Islet of Langerhans (tissue), 1 donor: ENCODE results near the gene RNF186.

Experiments used
- FAIRE-seq: peaks from one replicate; lab custom pipeline; 2011; peaks lifted over from hg19 to GRCh38; lab: Jason Lieb, UNC

The RNF186 gene

GRCh38 chr1:19824036-19824435 is 9.0 kb upstream of the RNF186 start:
- FAIRE-seq = no peak

DNA sequence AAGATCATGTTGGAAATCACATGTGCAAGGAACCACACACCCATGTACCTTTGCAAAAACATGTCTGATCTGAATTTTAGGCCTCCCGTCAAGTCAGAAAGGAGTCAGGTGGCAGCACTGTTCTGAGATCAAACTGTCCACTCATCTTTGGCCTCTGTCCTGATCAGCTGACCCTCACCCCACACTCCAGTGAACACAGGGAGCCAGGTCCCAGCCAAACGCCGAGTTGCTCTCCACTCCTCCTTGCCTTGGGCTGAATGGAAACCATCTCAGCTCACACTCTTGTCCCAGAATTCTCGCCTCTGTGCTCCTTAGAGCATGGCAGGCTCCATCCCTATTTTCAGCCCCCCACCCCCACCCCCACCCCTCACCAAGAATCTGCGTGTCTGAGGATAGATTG is 4.6 kb upstream of the RNF186 start:
- FAIRE-seq = no peak

GRCh38 chr1:19818324-19818723 is 3.2 kb upstream of the RNF186 start:
- FAIRE-seq = no peak

- FAIRE-seq = no peak
Measured at GRCh38 chr1:19817160-19817559, 2.1 kb upstream of the RNF186 start.

GRCh38 chr1:19816737-19817086 is 1.6 kb upstream of the RNF186 start:
- peak; percentile 5 for FAIRE-seq

DNA sequence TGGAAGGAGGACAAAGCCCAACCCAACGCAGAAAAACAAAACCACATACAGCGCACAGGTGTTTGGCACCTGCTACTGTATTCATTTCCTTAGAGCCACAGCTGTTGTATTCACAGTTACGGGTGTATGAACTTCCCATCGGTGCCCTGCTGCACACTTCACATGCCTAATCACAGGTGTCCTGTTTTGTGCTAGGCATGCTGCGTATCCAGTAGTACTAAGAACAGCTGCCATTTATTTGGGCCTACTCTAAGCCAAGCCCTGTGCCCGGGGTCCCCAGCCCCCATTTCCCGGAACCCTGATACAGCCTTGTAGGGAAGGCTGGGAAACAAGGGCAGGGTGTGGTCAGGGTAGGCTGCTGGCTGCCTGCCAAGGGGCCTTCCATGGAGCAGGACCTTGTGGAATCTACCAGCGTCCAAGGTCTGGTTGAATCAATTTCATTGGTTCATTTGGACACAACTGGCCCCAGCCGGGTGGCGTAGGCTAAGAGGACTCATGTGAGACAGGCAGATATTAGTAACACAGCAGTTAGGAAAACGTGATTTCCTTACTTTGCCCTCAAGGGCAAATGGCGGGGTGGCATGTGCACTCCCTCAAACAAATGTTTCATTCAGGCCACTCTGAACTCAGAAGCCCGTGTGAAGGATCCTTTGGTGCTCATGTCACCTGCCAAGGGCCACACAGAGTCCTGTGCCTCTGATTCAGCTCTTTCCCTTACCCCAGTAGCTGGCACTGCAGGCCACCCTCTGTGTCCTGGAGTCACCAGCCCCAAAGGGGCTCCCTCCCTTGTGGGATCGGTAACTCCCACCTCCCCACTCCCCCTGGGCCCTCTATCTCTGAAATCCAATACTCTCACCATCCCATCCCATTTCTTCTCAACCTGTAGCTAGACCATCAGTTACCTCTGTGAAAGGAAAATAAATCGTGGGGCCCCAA is 986 bp upstream of the RNF186 start:
- no peak for FAIRE-seq

DNA sequence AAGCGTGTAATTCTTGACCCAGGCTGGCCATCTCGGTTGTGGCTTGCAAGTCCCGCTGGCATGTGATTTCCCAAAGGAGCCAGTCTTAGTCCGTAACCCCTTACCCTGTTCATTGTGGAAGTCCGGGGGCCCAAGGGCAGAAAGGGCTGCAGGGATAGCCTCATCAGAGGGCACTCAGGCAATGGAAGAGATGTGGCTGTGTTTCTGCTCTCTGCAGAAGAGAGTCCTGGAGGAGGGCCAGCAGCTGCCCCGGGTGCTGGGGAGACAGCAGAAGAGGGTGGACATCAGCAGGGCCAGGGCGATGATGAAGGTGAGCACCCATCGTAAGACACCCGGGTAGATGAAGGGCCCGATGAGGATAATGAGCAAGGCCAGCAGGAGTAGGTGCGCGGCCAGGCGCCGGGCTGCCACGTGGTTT is 830 bp downstream of the RNF186 start:
- FAIRE-seq = no peak

- no peak for FAIRE-seq
Measured at GRCh38 chr1:19813643-19813960, 1.5 kb downstream of the RNF186 start.

DNA sequence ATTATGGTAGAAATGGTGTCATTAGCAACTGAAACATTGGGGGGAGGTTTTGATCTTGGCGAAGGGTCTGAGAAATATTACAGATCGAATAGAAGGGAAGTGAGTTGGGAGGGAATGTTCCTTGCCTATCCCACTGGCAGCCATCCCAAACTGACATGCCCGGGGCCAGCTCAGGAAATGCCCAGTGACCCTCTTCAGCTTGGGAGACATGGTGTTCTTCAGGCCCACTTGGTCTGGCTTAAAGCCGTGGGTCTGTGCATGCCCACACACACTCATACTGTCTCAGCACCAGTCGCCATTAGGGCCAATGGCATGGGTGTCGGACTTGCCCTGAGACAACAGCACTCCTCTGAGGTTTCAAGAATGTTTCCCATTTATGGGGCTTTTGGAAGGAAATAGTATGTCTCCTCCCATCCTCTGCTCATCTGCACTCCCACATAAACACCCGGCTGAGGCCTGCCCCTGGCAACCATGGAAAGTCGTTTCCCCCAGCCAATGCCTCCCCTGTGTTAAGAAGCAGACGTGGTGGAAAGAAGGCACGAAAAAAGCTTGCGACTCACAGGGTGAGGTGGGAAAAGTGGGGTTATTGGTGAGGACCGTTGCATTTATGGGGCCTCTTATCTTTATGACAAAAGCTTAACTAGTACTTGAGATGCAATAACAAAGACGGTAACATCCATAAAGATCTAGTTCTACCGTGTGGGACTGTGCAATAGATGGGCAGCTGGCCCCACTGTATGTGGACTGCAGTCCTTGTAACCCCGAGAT is 2.0 kb downstream of the RNF186 start:
- FAIRE-seq = no peak

DNA sequence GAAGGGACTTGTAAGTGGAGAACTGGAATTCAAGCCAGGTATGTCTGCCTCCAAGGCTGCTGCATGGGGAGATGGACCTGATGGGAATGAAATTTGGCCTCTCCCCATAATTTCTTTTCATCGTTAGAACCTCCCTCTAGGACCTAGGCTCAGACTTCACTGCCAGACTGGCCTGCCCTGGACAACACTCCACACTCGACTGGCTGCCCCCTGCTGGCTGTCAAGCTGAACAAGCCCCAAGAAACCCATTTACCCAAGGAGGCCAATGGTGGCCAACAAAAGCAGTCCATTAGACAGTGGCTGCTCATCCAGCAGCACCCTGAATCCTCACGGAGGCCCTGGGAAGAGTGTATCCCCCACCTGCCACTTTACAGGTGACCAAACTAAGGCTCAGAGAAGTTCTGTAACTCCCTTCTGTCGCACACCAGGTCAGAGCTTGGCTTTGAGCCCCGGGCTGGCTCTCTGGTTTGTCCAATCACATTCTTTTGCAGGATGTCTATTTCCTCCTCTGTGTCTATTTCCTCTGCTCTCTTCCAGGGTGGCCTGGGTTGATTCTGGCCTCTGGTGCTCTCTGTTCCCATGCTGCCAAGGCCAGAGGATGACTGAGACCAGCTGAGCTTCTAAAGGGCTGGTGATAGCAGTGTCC is 3.8 kb downstream of the RNF186 start:
- no peak for FAIRE-seq

GRCh38 chr1:19809044-19809750 is 5.9 kb downstream of the RNF186 start:
- no peak for FAIRE-seq

GRCh38 chr1:19808351-19808750 is 6.7 kb downstream of the RNF186 start:
- FAIRE-seq = no peak

DNA sequence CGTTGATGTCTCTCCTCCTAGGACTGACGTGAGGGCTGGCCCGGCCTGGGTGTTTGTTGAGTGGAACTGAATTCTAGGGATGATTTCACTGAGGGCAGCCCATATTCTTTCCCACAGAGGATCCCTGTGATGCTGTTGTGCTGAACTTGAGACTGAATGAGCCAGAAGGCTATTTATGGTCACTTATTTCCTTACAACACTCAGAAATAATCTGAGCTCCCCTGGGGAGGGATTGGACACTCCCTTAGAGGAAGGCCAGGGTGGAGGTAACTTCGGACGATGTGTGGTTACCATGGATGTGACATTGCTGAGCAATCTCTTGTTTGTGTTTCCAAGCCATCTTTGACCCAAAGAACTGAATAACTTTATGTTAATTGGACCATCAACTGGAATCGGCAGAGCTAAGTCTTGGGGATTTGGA is 10.2 kb downstream of the RNF186 start:
- FAIRE-seq = no peak

DNA sequence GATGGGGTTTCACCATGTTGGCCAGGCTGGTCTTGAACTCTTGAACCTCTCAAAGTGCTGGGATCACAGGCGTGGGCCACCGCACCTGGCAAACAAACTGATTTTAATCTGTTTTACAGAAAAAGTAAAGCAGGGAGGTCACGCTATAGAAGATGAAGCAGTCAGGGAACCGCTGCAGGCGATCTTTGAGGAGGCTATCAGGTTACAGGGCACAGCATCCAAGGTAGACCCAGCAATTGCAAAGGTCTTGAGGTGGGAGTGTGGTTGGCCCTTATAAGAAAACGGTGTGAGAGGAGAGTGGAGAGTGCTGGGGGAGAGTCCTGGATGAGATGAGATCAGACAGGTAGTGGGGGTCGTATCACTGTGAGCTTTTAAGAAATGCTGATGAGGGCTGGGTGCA is 12.8 kb downstream of the RNF186 start:
- FAIRE-seq = no peak

GRCh38 chr1:19800076-19800804 is 14.8 kb downstream of the RNF186 start:
- FAIRE-seq = peak; percentile 17

- no peak for FAIRE-seq
Measured at GRCh38 chr1:19799230-19800075, 15.6 kb downstream of the RNF186 start, which contains the start of gene TMCO4. TMCO4 (minus strand) TSS chr1:19799916; CDS start chr1:19780758, 19,158 bp downstream.

GRCh38 chr1:19798486-19799229 is 16.4 kb downstream of the RNF186 start:
- FAIRE-seq = no peak

- FAIRE-seq = no peak
Measured at GRCh38 chr1:19797827-19798226, 17.3 kb downstream of the RNF186 start.

DNA sequence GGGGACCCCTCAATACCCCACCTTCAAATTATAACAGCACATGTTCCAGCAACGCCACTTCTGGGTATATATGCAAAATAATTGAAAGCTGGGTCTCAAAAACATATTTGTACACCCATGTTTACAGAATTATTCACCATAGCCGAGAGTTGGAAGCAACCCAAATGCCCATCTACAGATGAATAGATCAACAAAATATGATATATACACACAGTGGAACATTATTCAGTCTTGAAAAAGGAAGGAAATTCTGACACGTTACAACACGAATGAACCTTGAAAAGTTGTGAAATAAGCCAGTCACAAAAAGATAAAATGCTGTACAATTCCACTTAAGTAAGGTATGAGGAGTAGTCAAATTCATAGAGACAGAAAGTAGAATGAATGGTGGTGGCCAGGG is 20.5 kb downstream of the RNF186 start:
- FAIRE-seq = no peak
